NT2/D1 (cell line): Measurements from ENCODE around the gene GNB3.

ENCODE experiments used
- SUZ12 ChIP-seq: IDR thresholded peaks from 2 replicates; pipeline ENCODE4 v1.6.1; 2011; ENCODE audit not compliant: insufficient read length, insufficient read depth; ENCODE audit errors: extremely low read depth
- YY1 ChIP-seq: IDR thresholded peaks from 2 replicates; pipeline ENCODE4 v1.6.1; 2011; ENCODE audit not compliant: insufficient read length, insufficient read depth
- ZNF274 ChIP-seq: IDR thresholded peaks from 2 replicates; pipeline ENCODE4 v1.6.1; 2011; ENCODE audit warnings: mild to moderate bottlenecking, low read depth, low read length

- no peak for TF ChIP-seq ZNF274
- no peak for TF ChIP-seq SUZ12
- TF ChIP-seq YY1: no peak
These were observed 1.4 kb downstream of the GNB3 start for GRCh38 chr12:6842075-6842474.
